Measurements from ENCODE around the gene NFKBIL1. TPM values are rescaled to one million over a fixed set of nuclear protein-coding genes. Genes with fewer than 3 reads are reported as not detected.
"Not testable (repeated sequence)": the region's sequence is repeated elsewhere in the genome, so short reads cannot be mapped to it uniquely, and the experiment has no call there.

NFKBIL1 gene
- polyA plus RNA-seq, 1 donor, result 23.4 TPM

DNA sequence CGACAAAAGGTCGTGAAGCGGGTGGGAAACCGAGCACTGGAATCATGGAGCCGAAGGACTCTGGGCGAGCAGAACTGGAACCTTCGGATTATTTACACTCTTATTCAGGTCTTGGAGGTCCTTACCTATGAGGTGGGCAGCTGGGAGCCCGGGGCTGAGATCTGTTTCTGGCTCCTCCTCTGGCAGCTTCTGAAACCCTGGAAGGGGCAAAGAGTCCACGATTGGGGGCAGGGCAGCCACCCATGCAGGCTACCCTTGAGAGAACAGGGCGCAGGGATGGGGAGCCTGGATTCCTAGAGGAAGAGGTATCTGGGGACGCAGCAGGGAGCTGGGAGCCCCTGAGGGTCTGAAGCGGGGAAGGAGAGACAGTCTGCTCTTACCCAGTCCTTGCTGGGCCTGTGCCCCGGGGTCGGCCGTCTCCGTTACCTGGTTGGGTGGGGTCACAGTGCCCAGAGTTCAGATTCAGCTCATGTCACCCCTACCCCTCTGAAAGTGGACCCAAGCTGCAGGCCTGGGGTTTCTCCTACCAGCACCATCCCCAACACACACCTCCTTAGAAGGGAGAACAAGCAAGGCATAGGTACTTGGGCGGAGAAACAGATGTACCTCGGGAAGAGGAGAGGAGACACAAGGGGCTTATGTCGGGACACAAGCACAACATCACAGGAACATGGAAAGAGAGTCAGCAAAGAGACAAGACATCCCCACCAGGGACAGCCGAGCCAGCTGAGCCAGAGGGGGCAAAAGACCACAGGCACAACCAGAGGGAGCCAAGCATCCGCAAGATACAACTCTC is 34.2 kb downstream of the NFKBIL1 start:
- peaks cover 7% of the 10 kb centered on the region for H3K4me1 ChIP-seq (ENCODE audit: control insufficient read depth, insufficient read depth, low read length)
- H3K4me3 ChIP-seq (ENCODE audit: low read length), result peak overlapping the region; percentile 87
- H3K27me3 ChIP-seq (ENCODE audit: control insufficient read depth, insufficient read depth, low read length), result peaks cover 25% of the 10 kb centered on the region
- peak overlapping the region; percentile 57 for H3K27ac ChIP-seq (ENCODE audit: low read length)
- H3K9me3 ChIP-seq (ENCODE audit: control insufficient read depth, low read depth, low read length), result peaks cover 3% of the 10 kb centered on the region
- no peaks in the 10 kb centered on the region for H3K36me3 ChIP-seq (ENCODE audit: control insufficient read depth, insufficient read depth, low read length)
- WGBS (ENCODE audit: insufficient coverage, low lambda C conversion rate), result no CpG with 5 or more reads among the region's 21 CpGs
- peak in 1 of 2 donors; percentile 42 for DNase-seq

DNA sequence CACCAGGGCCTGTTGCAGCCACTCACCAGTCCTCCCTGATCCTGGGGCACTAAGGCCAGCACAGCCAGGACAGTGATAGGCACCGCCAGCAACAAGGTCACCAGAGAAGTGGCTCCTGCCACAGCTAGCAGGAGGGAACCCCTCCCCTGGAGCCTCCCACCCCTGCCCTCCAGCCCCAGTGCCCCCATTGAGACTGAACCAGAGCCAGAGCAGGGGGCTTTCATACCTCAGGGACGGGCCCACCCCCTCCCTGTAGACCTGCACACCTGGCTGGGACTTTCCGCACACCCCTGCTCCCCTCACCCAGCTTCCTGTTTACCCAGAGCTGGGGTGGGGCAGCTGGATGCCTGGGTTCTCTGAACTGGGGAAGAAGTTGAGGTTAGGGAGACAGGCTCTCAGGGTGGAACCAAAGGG is 34.8 kb downstream of the NFKBIL1 start, which contains the start of gene LTB:
Gene LTB (minus strand): TSS at position 195 of the 414 bp plus-strand sequence. CDS start 7 bp downstream, at position 188.
- DNase-seq, result no peak
- peaks cover 3% of the 10 kb centered on the region for H3K9me3 ChIP-seq (ENCODE audit: control insufficient read depth, low read depth, low read length)
- WGBS (ENCODE audit: insufficient coverage, low lambda C conversion rate), result no CpG with 5 or more reads among the region's 3 CpGs
- H3K27ac ChIP-seq (ENCODE audit: low read length), result peak within 1 kb of the TSS; percentile 57
- H3K36me3 ChIP-seq (ENCODE audit: control insufficient read depth, insufficient read depth, low read length), result no peaks in the 10 kb centered on the region
- H3K4me1 ChIP-seq (ENCODE audit: control insufficient read depth, insufficient read depth, low read length), result peaks cover 7% of the 10 kb centered on the region
- peaks cover 20% of the 10 kb centered on the region for H3K27me3 ChIP-seq (ENCODE audit: control insufficient read depth, insufficient read depth, low read length)
- peak within 1 kb of the TSS; percentile 87 for H3K4me3 ChIP-seq (ENCODE audit: low read length)

DNA sequence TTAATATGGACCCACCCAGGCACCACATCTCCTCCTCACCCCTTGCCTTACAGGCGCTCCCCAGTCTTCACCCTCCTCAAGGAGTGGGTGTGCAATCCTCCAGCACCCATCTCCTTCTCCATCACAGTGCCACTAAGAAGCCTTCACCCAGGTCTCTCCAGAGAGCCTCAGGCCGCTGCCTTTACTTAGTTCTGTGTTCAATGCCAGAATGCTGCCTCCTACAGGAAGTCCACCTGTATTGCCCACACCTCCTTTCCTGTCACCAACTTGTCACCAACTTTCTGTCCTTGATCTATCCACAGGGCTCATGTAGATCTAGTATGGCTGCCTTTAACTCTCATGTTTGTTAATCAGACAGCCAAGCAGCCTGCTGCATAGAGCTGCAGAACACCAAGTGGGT is 38.1 kb downstream of the NFKBIL1 start:
- no peak overlapping the region for H3K4me3 ChIP-seq (ENCODE audit: low read length)
- H3K27me3 ChIP-seq (ENCODE audit: control insufficient read depth, insufficient read depth, low read length), result peaks cover 22% of the 10 kb centered on the region
- H3K36me3 ChIP-seq (ENCODE audit: control insufficient read depth, insufficient read depth, low read length), result no peaks in the 10 kb centered on the region
- peaks cover 3% of the 10 kb centered on the region for H3K9me3 ChIP-seq (ENCODE audit: control insufficient read depth, low read depth, low read length)
- peaks cover 7% of the 10 kb centered on the region for H3K4me1 ChIP-seq (ENCODE audit: control insufficient read depth, insufficient read depth, low read length)
- WGBS (ENCODE audit: insufficient coverage, low lambda C conversion rate), result no CpG with 5 or more reads among the region's 2 CpGs
- H3K27ac ChIP-seq (ENCODE audit: low read length), result no peak overlapping the region
- no peak for DNase-seq

GRCh38 chr6:31586008-31586407 is 38.6 kb downstream of the NFKBIL1 start, which contains the start of gene LST1:
Gene LST1, plus strand, starts transcription at chr6:31586277. Its CDS starts 1,023 bp downstream, at chr6:31587300.
- Histone ChIP-seq H3K4me3 (ENCODE audit: low read length) (peak within 1 kb of the TSS; percentile 1), H3K4me1 (ENCODE audit: control insufficient read depth, insufficient read depth, low read length) (peaks cover 7% of the 10 kb centered on the region), H3K9me3 (ENCODE audit: control insufficient read depth, low read depth, low read length) (peaks cover 1% of the 10 kb centered on the region), H3K27ac (ENCODE audit: low read length) (no peak within 1 kb of the TSS), H3K27me3 (ENCODE audit: control insufficient read depth, insufficient read depth, low read length) (peaks cover 21% of the 10 kb centered on the region), H3K36me3 (ENCODE audit: control insufficient read depth, insufficient read depth, low read length) (no peaks in the 10 kb centered on the region)
- no CpG with 5 or more reads among the region's 1 CpG for WGBS (ENCODE audit: insufficient coverage, low lambda C conversion rate)
- DNase-seq, result no peak

DNA sequence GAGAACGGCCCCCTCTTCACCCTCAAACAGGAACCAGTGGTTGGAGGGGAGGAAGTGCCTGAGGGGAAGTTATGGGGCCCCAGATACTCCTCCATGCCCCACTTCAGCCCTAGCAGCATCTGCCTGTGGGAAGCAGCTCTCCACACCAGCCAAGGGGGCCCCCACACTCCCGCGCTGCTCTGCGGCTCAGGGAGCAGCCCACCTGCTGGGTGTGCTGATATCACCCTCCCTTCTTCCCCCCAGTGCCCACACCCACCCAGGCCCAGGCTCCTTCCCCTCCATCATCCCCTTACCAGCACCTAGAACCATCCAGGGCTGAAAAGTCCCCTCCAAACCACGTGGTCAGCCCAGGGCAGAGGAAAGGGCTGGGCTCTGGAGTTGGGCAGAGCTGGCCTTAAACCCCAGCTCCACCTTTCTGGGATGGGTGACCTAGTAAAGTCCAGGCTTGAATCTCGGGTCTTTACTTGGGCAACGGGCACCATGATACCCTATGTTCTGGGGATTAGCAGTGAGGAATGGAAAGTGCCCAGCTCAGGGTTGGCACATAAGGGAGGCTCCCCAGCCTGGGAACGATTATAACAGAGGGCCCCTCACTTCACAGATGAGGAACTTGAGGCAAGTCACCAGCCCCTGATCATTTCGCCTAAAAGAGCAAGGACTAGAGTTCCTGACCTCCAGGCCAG is 39.3 kb downstream of the NFKBIL1 start:
- Histone ChIP-seq H3K4me1 (ENCODE audit: control insufficient read depth, insufficient read depth, low read length) (peaks cover 4% of the 10 kb centered on the region), H3K27ac (ENCODE audit: low read length) (no peak overlapping the region), H3K36me3 (ENCODE audit: control insufficient read depth, insufficient read depth, low read length) (no peaks in the 10 kb centered on the region), H3K27me3 (ENCODE audit: control insufficient read depth, insufficient read depth, low read length) (peaks cover 16% of the 10 kb centered on the region), H3K4me3 (ENCODE audit: low read length) (peak overlapping the region; percentile 1), H3K9me3 (ENCODE audit: control insufficient read depth, low read depth, low read length) (no peaks in the 10 kb centered on the region)
- no peak for DNase-seq
- WGBS (ENCODE audit: insufficient coverage, low lambda C conversion rate), result no CpG with 5 or more reads among the region's 9 CpGs

- Histone ChIP-seq H3K36me3 (ENCODE audit: control insufficient read depth, insufficient read depth, low read length) (no peaks in the 10 kb centered on the region), H3K27me3 (ENCODE audit: control insufficient read depth, insufficient read depth, low read length) (peaks cover 10% of the 10 kb centered on the region), H3K27ac (ENCODE audit: low read length) (no peak overlapping the region), H3K9me3 (ENCODE audit: control insufficient read depth, low read depth, low read length) (no peaks in the 10 kb centered on the region), H3K4me3 (ENCODE audit: low read length) (no peak overlapping the region), H3K4me1 (ENCODE audit: control insufficient read depth, insufficient read depth, low read length) (no peaks in the 10 kb centered on the region)
- whole genome bisulfite sequencing (ENCODE audit: insufficient coverage, low lambda C conversion rate), result 67% methylated on average over 4 of the region's 12 CpGs
- DNase-seq, result no peak
Measured at GRCh38 chr6:31587791-31588777, 40.7 kb downstream of the NFKBIL1 start.

DNA sequence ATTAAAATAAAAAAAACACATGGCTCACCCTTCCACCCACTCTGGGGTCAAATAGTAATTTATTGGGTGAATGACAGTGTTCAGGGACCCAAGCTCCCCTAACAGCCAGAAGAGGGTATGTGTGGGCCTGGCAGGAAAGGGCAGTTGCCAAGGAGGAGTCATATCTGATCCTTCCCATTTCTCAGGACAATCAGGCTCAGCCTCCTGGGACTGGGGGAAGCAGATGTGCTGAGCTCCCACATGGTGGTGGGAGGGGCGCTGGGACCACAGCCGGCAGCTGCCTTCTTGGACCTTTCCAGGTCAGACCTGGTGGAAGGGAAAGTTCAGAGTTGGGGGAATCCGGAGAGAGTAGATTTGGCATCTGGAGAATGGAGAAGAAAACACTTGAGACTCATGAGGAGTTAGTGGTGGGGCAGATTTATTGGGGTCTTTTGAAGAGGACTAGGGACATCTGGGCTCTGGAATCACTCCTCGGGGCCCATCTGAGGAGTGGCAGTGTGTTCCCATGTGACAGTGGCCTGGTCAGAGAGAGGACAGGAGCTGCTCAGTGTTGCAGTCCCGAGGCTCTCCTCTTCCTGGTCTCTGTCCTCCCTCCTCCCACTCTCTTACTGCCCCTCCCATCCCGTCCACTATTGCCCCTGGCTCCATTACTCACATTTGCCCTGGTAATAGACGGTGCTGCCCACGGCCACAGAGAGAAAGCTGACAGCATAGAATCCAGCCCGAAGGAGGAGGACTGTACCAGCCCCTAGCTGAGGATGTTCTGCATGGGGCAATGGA is 41.7 kb downstream of the NFKBIL1 start:
- Histone ChIP-seq H3K27ac (ENCODE audit: low read length) (no peak overlapping the region), H3K9me3 (ENCODE audit: control insufficient read depth, low read depth, low read length) (no peaks in the 10 kb centered on the region), H3K27me3 (ENCODE audit: control insufficient read depth, insufficient read depth, low read length) (peaks cover 10% of the 10 kb centered on the region), H3K36me3 (ENCODE audit: control insufficient read depth, insufficient read depth, low read length) (no peaks in the 10 kb centered on the region), H3K4me3 (ENCODE audit: low read length) (no peak overlapping the region), H3K4me1 (ENCODE audit: control insufficient read depth, insufficient read depth, low read length) (no peaks in the 10 kb centered on the region)
- no peak for DNase-seq
- WGBS (ENCODE audit: insufficient coverage, low lambda C conversion rate), result 40% methylated on average over 1 of the region's 9 CpGs

DNA sequence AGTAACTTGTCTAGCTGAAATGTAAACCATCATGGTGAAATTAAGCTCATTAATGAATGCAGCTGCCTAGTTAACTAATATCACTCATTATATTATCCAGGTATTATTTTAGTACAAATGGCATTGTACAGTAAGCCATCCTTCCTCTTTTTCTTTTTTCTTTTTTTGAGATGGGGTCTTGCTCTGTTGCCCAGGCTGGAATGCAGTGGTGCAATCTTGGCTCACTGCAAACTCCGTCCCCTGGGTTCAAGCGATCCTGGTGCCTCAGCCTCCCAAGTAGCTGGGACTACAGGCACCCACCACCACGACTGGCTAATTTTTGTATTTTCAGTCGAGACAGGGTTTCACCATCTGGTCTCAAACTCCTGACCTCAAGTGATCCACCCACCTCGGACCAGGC is 43.3 kb downstream of the NFKBIL1 start:
- H3K27ac ChIP-seq (ENCODE audit: low read length); H3K9me3 ChIP-seq (ENCODE audit: control insufficient read depth, low read depth, low read length); H3K4me3 ChIP-seq (ENCODE audit: low read length); DNase-seq; H3K27me3 ChIP-seq (ENCODE audit: control insufficient read depth, insufficient read depth, low read length); H3K36me3 ChIP-seq (ENCODE audit: control insufficient read depth, insufficient read depth, low read length); H3K4me1 ChIP-seq (ENCODE audit: control insufficient read depth, insufficient read depth, low read length): not testable (repeated sequence)
- no CpG with 5 or more reads among the region's 5 CpGs for whole genome bisulfite sequencing (ENCODE audit: insufficient coverage, low lambda C conversion rate)

DNA sequence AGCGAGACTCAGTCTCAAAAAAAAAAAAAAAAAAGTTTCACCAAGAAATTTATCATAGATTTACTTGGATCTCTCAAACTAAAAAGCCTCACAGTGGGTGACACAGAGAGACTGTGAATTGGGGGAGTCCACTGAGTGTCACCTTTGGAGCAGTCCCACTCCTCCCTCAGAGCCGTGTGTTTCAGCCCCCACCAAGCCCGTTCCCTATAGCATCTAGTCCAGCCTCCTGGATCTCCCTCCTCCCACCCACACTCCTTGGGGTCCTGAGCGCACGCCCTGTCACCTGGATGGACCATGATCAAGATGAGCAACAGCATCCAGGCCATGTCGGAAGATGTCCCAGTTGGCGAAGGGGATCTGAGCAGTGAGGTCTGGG is 45.0 kb downstream of the NFKBIL1 start:
- no peak overlapping the region for H3K4me3 ChIP-seq (ENCODE audit: low read length)
- H3K27ac ChIP-seq (ENCODE audit: low read length), result no peak overlapping the region
- DNase-seq, result no peak
- WGBS (ENCODE audit: insufficient coverage, low lambda C conversion rate), result no CpG with 5 or more reads among the region's 7 CpGs
- H3K9me3 ChIP-seq (ENCODE audit: control insufficient read depth, low read depth, low read length), result no peaks in the 10 kb centered on the region
- no peaks in the 10 kb centered on the region for H3K36me3 ChIP-seq (ENCODE audit: control insufficient read depth, insufficient read depth, low read length)
- H3K4me1 ChIP-seq (ENCODE audit: control insufficient read depth, insufficient read depth, low read length), result no peaks in the 10 kb centered on the region
- peaks cover 2% of the 10 kb centered on the region for H3K27me3 ChIP-seq (ENCODE audit: control insufficient read depth, insufficient read depth, low read length)

All from large intestine (tissue), 3 donors.